NCI-H2171 (cell line): ENCODE data around the gene INAFM1.
A peak's percentile ranks its signal among the peaks of the same experiment; 100 is the strongest.
"Not testable (repeated sequence)": the region's sequence is repeated elsewhere in the genome, so short reads cannot be mapped to it uniquely, and the experiment has no call there.

Source experiments
- DNase-seq: peaks from one replicate; lab custom pipeline; 2025; lab: John Stamatoyannopoulos, UW

INAFM1 gene

GRCh38 chr19:47240996-47241918 lies 33.4 kb upstream of the INAFM1 start:
- DNase-seq: peak; percentile 81

GRCh38 chr19:47241919-47242577 lies 32.6 kb upstream of the INAFM1 start:
- no peak for DNase-seq

GRCh38 chr19:47243364-47243775 lies 31.3 kb upstream of the INAFM1 start:
- no peak for DNase-seq

GRCh38 chr19:47243776-47244547 lies 30.7 kb upstream of the INAFM1 start:
- peak; percentile 64 for DNase-seq

GRCh38 chr19:47247308-47247990 lies 27.2 kb upstream of the INAFM1 start:
- no peak for DNase-seq

GRCh38 chr19:47253016-47253415 lies 21.7 kb upstream of the INAFM1 start:
- not testable (repeated sequence) for DNase-seq

GRCh38 chr19:47253467-47253881 lies 21.2 kb upstream of the INAFM1 start:
- no peak for DNase-seq

GRCh38 chr19:47253970-47254369 lies 20.7 kb upstream of the INAFM1 start:
- DNase-seq: no peak

- peak; percentile 100 for DNase-seq
Observed at GRCh38 chr19:47255879-47256692, 18.6 kb upstream of the INAFM1 start, which contains the start of gene CCDC9. Gene CCDC9, plus strand, starts transcription at chr19:47256525. Its CDS starts 1,876 bp downstream, at chr19:47258401.

- peak; percentile 100 for DNase-seq
Observed at GRCh38 chr19:47256693-47257410, 17.8 kb upstream of the INAFM1 start.

GRCh38 chr19:47257411-47258169 lies 17.1 kb upstream of the INAFM1 start:
- no peak for DNase-seq

GRCh38 chr19:47258434-47258833 lies 16.3 kb upstream of the INAFM1 start:
- DNase-seq: no peak

GRCh38 chr19:47258895-47259555 lies 15.7 kb upstream of the INAFM1 start:
- DNase-seq: no peak

- DNase-seq: no peak
Observed at GRCh38 chr19:47260476-47260875, 14.2 kb upstream of the INAFM1 start.

GRCh38 chr19:47261946-47262793 lies 12.5 kb upstream of the INAFM1 start:
- DNase-seq: not testable (repeated sequence)

- DNase-seq: no peak
Observed at GRCh38 chr19:47264629-47265028, 10.1 kb upstream of the INAFM1 start.

- no peak for DNase-seq
Observed at GRCh38 chr19:47266401-47266941, 8.2 kb upstream of the INAFM1 start.

GRCh38 chr19:47267350-47267759 lies 7.3 kb upstream of the INAFM1 start:
- DNase-seq: no peak
